Measurements from ENCODE around the gene RUNX3. TPM values are rescaled to one million over a fixed set of nuclear protein-coding genes. Genes with fewer than 3 reads are reported as not detected.

The RUNX3 gene
- total RNA-seq, 1 experiment from 2014 or later: 22.6 TPM

GRCh38 chr1:24890887-24891286, 39.2 kb downstream of the RUNX3 start:
- H3K79me2 ChIP-seq (ENCODE audit: insufficient read depth, low read length): no peaks in the 10 kb centered on the region
- no peaks in the 10 kb centered on the region for H3K4me1 ChIP-seq (ENCODE audit: control insufficient read depth in 1 of 2, insufficient read depth in 2 of 2, low read length in 2 of 2)
- H2AFZ ChIP-seq (ENCODE audit: low read depth, low read length, poor library complexity, severe bottlenecking): no peak overlapping the region
- intact Hi-C loops (cut with micrococcal nuclease): no loop called here
- DNase-seq (ENCODE audit: low read depth, low spot score) (no peak), ATAC-seq (no peak)
- H3K27ac ChIP-seq (ENCODE audit: low read depth, low read length): no peak overlapping the region
- H3K27me3 ChIP-seq (ENCODE audit: insufficient read depth, low read length): no peaks in the 10 kb centered on the region
- ChIA-PET RAD21 (ENCODE audit: low non-redundant PET in 1 of 2, low total read pairs in 2 of 2, uncharacterized antibody in 2 of 2, unreplicated experiment in 2 of 2) (no interaction called here), CTCF (no interaction called here), POLR2A (no interaction called here)
- H3K9ac ChIP-seq (ENCODE audit: low read length): no peak overlapping the region
- no peak overlapping the region for H3K4me2 ChIP-seq (ENCODE audit: low read length)
- no peaks in the 10 kb centered on the region for H3K9me2 ChIP-seq (ENCODE audit: insufficient read depth)
- no peaks in the 10 kb centered on the region for H4K20me1 ChIP-seq (ENCODE audit: insufficient read depth)
- TF ChIP-seq CBX3 (IDR thresholded peaks at IDR 0.05; ENCODE audit: low read depth) (no peak), EGR1 (IDR thresholded peaks at IDR 0.05; ENCODE audit: low read depth) (no peak), MAX (IDR thresholded peaks at IDR 0.05) (no peak), ZNF274 (IDR thresholded peaks at IDR 0.05; ENCODE audit: low read depth, low read length) (no peak), EZH2phosphoT487 (IDR thresholded peaks at IDR 0.05; ENCODE audit: borderline replicate concordance) (no peak), SIN3A (IDR thresholded peaks at IDR 0.05; ENCODE audit: low read depth) (no peak)
- TF ChIP-seq, protein P1, sequence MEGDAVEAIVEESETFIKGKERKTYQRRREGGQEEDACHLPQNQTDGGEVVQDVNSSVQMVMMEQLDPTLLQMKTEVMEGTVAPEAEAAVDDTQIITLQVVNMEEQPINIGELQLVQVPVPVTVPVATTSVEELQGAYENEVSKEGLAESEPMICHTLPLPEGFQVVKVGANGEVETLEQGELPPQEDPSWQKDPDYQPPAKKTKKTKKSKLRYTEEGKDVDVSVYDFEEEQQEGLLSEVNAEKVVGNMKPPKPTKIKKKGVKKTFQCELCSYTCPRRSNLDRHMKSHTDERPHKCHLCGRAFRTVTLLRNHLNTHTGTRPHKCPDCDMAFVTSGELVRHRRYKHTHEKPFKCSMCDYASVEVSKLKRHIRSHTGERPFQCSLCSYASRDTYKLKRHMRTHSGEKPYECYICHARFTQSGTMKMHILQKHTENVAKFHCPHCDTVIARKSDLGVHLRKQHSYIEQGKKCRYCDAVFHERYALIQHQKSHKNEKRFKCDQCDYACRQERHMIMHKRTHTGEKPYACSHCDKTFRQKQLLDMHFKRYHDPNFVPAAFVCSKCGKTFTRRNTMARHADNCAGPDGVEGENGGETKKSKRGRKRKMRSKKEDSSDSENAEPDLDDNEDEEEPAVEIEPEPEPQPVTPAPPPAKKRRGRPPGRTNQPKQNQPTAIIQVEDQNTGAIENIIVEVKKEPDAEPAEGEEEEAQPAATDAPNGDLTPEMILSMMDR (IDR thresholded peaks at IDR 0.05 in 2 of 3, conservative IDR thresholded peaks at IDR 0.05 in 1 of 3; ENCODE audit: borderline replicate concordance in 1 of 3, insufficient read depth in 1 of 3, low read depth in 2 of 3, low read length in 2 of 3): no peak
- BruUV-seq (replicated peaks): no TSS peak
- no peak overlapping the region for H3K4me3 ChIP-seq (replicated peaks in 1 of 2; ENCODE audit: low read depth in 1 of 2, low read length in 2 of 2)
- no peaks in the 10 kb centered on the region for H3K36me3 ChIP-seq (ENCODE audit: control insufficient read depth in 1 of 2, insufficient read depth in 2 of 2, low read length in 2 of 2)
- no peaks in the 10 kb centered on the region for H3K9me3 ChIP-seq (ENCODE audit: control insufficient read depth in 1 of 2, insufficient read depth in 1 of 2, low read depth in 1 of 2, low read length in 2 of 2)

- Histone ChIP-seq H3K4me2 (ENCODE audit: low read length) (no peak overlapping the region), H3K9me3 (ENCODE audit: control insufficient read depth in 1 of 2, insufficient read depth in 1 of 2, low read depth in 1 of 2, low read length in 2 of 2) (no peaks in the 10 kb centered on the region), H3K4me1 (ENCODE audit: control insufficient read depth in 1 of 2, insufficient read depth in 2 of 2, low read length in 2 of 2) (no peaks in the 10 kb centered on the region), H4K20me1 (ENCODE audit: insufficient read depth) (no peaks in the 10 kb centered on the region), H3K36me3 (ENCODE audit: control insufficient read depth in 1 of 2, insufficient read depth in 2 of 2, low read length in 2 of 2) (no peaks in the 10 kb centered on the region), H3K9me2 (ENCODE audit: insufficient read depth) (no peaks in the 10 kb centered on the region), H3K4me3 (replicated peaks in 1 of 2; ENCODE audit: low read depth in 1 of 2, low read length in 2 of 2) (no peak overlapping the region), H2AFZ (ENCODE audit: low read depth, low read length, poor library complexity, severe bottlenecking) (no peak overlapping the region), H3K27ac (ENCODE audit: low read depth, low read length) (no peak overlapping the region), H3K9ac (ENCODE audit: low read length) (no peak overlapping the region), H3K79me2 (ENCODE audit: insufficient read depth, low read length) (no peaks in the 10 kb centered on the region), H3K27me3 (ENCODE audit: insufficient read depth, low read length) (no peaks in the 10 kb centered on the region)
- no peak for TF ChIP-seq ZFX (IDR thresholded peaks at IDR 0.05)
- TF ChIP-seq JUND (IDR thresholded peaks at IDR 0.05): no peak
- no peak for TF ChIP-seq POLR2A (IDR thresholded peaks at IDR 0.05; ENCODE audit: borderline replicate concordance, extremely low read depth, insufficient read depth, insufficient read length)
- ChIA-PET CTCF (no interaction called here), RAD21 (ENCODE audit: low non-redundant PET in 1 of 2, low total read pairs in 2 of 2, uncharacterized antibody in 2 of 2, unreplicated experiment in 2 of 2) (no interaction called here), POLR2A (no interaction called here)
- intact Hi-C loops (cut with micrococcal nuclease): no loop called here
- BruUV-seq (replicated peaks): no TSS peak
- no peak for DNase-seq (ENCODE audit: low read depth, low spot score)
- ATAC-seq: no peak
Observed at GRCh38 chr1:24888971-24889676, 41.0 kb downstream of the RUNX3 start.
